GM10248 (cell line): ENCODE data around the gene MAD1L1.

Source experiments
- CTCF ChIA-PET: fragments of 300-600 bp; sonication (Branson Sonifier 250); formaldehyde crosslinking; extraction: SDS; loops from one replicate; lab custom pipeline; 2021; ENCODE audit warnings: antibody characterized with exemption; lab: Yijun Ruan, JAX
- POLR2A ChIA-PET: fragments of 350-650 bp; sonication (Branson Sonifier 250); formaldehyde crosslinking; extraction: SDS; loops from one replicate; lab custom pipeline; 2020; ENCODE audit warnings: antibody characterized with exemption; lab: Yijun Ruan, JAX
- DNase-seq: peaks from one replicate; pipeline ENCODE4 v3.0.0; 2012; ENCODE audit errors: extremely low spot score
- CTCF ChIP-seq: IDR thresholded peaks from 2 replicates; pipeline ENCODE4 v1.5.1; 2012; ENCODE audit warnings: mild to moderate bottlenecking, low read depth; ENCODE audit errors: extremely low read depth, missing control alignments, control extremely low read depth

The MAD1L1 gene

DNA sequence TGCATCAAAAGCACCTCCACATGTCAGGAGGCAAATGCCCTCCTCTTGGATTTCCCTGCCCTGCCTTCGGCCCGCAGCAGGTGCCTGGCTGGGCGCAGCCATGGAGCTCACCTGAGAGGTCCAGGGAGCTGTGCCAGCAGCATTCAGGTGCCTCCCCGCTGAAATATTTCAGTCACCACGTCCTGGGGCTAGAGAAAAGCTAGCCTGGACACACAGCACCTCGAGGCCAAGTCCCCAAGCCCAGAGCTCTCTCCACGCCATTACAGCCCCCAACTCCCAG is 102.7 kb downstream of the MAD1L1 start:
- DNase-seq = no peak
- ChIA-PET CTCF (interaction anchor here (1.2 to 1.8 kb wide), 3 partner anchors 25 to 218 kb away, joined by 3 to 4 read pairs (median 3); no protein-coding TSS in a partner anchor), POLR2A (interaction anchor here (0.5 kb wide), 1 partner anchor 235 kb away, joined by 3 read pairs; no protein-coding TSS in a partner anchor)
- no peak for TF ChIP-seq CTCF

DNA sequence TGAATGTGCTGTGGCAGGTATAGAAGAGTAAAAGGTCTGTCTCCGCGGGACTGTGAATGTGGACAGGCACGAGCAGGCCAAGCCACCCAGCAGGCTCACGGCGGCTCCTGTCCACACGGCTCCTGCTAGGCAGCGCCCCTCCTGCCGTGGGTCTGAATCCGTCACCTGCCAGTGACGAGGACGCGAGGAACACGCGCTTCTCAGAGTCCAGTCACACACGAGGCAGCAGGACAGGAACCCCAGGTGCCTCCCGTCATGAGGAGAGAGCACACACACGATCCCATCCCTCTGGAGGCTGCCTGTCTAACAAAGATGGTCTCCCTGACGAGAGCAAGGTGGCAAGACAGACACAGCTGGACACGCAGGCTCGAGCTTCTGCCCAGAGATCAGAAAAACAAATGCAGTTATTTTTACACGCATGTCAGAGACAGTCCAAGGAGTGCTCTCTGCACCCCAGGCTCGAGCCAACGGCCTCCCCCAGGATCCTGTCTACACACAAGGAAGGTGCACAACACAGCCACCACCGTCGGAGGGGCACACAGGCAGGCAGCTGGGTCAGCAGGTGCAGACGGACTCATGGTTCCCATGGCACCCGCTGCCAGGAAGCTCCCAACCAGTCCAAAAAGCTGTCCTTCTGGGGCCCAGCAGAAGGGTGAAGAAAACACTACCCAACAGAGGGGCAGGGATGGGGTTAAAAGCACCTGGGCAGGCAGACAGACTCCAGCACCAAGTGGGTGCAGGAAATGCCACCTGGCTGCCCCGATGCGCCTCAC is 103.2 kb downstream of the MAD1L1 start:
- DNase-seq = no peak
- ChIA-PET POLR2A (no interaction called here), CTCF (interaction anchor here (1.2 to 1.8 kb wide), 3 partner anchors 18 to 218 kb away, joined by 3 to 4 read pairs (median 4); no protein-coding TSS in a partner anchor)
- TF ChIP-seq CTCF = no peak

DNA sequence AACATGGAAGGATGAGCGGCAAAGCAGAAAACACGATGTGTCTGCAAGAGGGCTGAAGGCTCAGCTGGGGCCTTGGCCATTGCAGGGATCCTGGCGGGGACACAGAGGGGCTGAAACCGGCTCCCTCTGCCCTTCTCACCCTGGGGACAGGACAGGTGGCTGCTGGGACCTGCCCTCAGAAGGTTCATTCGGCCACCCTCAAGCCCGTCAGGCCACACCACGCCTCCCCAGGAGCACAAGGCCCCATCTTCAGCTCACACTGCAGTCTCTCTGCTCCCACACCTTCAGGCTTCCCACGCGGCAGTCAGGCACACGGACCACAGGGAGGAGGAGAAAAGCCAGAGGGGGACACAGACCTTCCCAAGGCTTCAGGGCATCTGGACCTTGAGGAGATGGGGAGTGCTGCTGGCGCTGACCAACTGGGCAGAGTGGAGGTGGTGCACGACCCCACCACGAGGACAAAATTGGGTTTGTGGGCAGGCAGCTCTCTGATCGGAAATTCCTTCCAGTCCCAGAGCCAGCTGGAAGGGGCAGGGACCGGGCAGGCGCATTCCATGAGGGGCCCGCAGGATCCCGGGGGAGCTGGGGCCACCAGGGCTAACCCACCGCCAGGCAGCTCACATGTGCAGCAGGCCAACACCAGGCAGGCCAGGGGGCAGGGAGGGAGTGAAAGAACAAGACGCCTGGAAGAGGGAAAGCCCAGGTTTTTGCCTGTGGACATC is 104.0 kb downstream of the MAD1L1 start:
- POLR2A ChIA-PET = no interaction called here
- CTCF ChIA-PET = interaction anchor here (1.2 kb wide), 1 partner anchor 19 kb away, joined by 4 read pairs; no protein-coding TSS in a partner anchor
- no peak for DNase-seq
- no peak for TF ChIP-seq CTCF

GRCh38 chr7:2126621-2127020 is 106.1 kb downstream of the MAD1L1 start:
- ChIA-PET CTCF (interaction anchor here (1.2 kb wide), 1 partner anchor 15 kb away, joined by 3 read pairs; no protein-coding TSS in a partner anchor), POLR2A (no interaction called here)
- no peak for TF ChIP-seq CTCF
- DNase-seq = no peak

DNA sequence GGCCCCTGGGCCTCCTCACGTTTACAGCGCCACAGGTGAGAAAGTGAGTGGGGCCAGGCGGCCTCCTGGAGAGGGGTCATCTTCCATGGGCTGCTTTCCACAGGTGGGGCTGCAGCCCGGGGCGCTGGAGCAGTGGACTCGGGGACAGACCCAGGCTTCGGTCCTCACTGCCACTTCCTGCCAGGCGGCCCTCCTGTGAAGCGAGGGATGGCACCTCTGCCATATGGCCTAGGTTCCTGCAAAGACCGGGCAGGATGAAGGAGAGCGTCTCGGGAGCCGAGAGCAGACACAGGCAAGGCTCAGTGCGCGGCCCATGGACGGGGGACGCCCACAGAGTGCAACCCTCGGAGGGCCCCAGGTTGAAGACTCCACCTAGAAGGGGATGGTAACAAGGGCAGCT is 106.8 kb downstream of the MAD1L1 start:
- DNase-seq = no peak
- no peak for TF ChIP-seq CTCF
- POLR2A ChIA-PET = no interaction called here
- CTCF ChIA-PET = interaction anchor here (1.2 to 1.5 kb wide), 3 partner anchors 10 to 14 kb away, joined by 3 to 4 read pairs (median 3); no protein-coding TSS in a partner anchor

- TF ChIP-seq CTCF = no peak
- DNase-seq = no peak
- ChIA-PET CTCF (interaction anchor here (1.5 kb wide), 2 partner anchors 11 kb away, joined by 3 to 4 read pairs; no protein-coding TSS in a partner anchor), POLR2A (no interaction called here)
These were observed 108.0 kb downstream of the MAD1L1 start for GRCh38 chr7:2124604-2125345.
